Raji (cell line): ENCODE measurements around the gene DPH7.

Experiments used
- POLR2A ChIP-seq: IDR thresholded peaks from 2 replicates; pipeline ENCODE4 v1.6.1; 2011; ENCODE audit warnings: low read depth, low read length, control low read depth; ENCODE audit not compliant: insufficient read depth

Gene DPH7

DNA sequence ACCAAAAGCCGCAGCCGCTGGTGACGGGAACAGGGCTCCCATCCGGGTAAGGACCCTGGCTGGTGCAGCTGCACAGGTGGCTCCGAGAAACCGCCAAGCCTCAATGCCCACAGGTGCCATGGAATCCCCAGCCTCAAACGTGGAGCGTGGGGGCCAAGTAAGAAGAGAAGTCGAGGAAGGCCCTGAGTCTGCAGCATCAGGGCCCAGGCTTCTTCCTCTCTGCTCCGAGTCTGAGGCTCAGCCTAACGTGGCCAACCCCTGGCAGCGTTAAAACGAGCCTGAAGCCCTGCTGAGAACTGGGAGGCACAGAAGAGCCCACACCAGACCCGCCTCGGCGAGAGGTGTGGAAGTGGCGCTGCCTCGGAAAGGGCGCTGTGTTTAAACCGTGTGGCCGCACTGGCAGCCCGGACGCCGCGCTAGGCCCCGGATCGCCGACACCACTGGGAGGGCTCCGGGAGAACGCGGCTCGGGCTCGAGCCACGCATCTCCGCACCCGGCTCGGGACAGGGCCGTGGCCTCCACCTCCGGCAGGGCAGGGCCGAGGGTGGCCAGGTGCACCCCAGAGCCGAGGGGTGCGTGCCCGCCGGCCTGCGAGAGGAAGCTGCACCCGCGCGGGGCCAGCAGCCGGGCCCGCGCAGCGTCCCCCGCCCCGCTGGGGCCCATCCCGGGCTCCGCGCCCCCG lies 10.9 kb upstream of the DPH7 start:
- no peak for TF ChIP-seq POLR2A

DNA sequence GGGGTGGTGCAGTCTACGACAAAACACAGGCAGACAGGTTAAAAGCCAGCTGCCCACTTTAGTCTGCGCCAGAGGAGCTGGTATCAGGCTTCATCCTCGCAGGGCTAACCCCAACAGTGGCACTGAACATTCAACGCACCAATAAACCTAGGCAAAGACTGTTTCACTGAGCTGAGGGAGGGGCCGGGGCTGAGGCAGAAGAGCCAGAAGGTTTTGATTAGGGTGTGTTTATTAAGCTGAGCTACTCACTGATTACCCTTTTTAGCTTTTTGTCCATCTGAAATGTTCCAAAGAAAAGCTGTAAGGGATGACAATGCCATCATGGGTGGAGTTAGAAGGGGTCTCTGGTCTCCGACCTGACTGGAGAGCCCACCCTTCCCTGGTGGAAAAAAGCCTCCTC lies 10.2 kb upstream of the DPH7 start:
- no peak for TF ChIP-seq POLR2A

DNA sequence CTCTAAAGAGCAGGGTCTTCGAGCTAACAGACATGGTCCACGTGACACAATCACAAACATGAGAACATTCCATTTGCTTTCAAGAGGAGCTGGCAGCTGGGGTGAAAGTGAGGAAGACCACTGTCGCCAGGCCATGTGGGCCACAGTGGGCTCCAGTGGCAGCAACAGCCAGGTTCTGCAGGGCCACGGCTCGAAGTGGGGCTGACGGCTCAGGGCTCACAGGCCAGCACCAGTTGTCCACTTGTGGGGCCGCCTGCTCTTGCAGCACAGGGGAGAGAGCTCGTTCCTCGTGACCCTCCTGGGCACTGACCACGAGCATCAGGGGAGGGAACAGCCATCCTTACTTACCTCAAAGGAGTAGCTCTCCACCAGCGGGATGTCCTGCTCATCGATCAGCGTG lies 9.6 kb upstream of the DPH7 start:
- TF ChIP-seq POLR2A: no peak

DNA sequence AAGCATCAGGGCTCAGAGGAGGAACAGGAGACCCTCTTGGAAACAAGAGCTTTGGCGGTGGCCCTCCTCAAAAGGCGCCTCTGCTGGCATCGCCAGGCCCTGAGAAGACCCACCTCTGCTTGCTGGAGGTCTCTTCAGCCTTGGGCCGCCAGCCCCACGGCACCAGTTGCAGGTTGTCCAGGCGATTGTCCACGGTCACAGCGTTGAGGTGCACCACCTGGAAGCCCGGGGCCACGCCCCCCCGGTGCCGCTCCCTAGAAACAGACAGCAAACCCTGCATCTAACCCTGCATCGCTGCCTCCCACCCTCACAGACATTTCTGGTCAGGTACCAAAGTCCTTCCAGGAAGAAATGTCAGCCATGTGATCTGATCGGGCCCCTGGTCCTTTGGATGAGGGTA lies 8.1 kb upstream of the DPH7 start:
- no peak for TF ChIP-seq POLR2A

DNA sequence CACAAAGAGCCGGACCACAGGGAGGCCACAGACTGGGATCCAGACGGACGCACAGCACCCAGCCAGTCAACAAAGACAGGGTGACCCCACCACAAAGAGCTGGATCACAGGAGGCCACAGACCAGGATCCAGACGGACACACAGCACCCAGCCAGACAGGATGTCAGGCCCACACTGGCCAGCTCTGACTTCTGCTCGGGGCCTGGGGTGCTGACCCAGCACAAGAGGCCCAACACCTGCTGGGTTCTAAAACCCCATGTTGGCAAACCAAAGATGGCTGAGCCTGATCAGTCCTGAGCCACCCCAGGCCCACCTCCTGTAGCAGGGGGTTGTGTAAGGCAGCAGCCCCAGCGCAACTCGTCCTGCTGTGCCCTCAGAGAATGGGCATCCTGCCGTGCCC lies 5.2 kb upstream of the DPH7 start:
- TF ChIP-seq POLR2A: no peak

DNA sequence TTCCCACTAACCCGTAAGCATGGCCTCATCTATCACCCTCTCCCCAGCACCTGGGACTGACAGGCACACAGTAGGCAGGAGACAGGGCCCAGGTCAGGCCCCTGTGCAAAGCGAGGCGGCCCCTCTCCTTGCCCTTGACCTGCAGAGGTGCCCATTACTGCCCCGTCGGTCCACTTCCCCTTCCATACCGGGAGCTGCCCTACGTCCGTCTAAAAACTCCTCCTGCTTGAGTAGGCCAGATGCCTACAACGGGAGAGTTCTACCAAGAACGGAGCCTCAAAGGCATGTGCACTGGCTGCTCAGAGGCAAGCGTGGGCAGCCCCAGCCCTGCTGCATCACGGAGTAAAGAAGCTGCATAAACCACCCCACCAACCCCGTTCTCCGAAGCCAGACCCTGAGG lies 4.6 kb upstream of the DPH7 start:
- TF ChIP-seq POLR2A: no peak

DNA sequence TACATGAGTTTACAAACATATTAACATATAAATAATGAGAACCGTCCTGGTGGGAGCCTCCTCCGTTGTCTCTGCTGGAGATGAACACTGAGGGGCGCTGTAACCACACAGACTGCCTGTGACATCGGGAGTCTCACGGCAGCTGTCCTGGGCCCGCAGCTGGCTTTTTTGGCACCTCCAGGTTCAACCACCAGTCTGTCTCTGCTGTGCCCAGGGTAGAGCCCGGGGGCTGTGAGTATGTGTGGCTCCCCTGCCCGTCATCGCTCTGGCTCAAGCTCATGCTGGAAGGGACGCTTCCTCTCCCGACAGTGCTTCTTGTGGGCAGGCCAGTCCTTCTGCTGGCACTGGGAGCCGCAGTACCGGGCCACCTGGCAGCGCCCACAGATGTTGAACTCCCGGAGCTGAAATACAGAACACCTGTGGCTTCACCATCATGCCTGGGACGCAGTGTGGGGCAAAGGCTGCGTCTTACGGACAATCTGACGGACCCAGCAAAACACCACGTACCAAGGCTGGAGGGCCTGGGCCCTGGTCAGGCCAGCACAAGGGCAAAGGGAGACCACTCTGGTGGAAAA lies 3.6 kb upstream of the DPH7 start:
- TF ChIP-seq POLR2A: no peak

DNA sequence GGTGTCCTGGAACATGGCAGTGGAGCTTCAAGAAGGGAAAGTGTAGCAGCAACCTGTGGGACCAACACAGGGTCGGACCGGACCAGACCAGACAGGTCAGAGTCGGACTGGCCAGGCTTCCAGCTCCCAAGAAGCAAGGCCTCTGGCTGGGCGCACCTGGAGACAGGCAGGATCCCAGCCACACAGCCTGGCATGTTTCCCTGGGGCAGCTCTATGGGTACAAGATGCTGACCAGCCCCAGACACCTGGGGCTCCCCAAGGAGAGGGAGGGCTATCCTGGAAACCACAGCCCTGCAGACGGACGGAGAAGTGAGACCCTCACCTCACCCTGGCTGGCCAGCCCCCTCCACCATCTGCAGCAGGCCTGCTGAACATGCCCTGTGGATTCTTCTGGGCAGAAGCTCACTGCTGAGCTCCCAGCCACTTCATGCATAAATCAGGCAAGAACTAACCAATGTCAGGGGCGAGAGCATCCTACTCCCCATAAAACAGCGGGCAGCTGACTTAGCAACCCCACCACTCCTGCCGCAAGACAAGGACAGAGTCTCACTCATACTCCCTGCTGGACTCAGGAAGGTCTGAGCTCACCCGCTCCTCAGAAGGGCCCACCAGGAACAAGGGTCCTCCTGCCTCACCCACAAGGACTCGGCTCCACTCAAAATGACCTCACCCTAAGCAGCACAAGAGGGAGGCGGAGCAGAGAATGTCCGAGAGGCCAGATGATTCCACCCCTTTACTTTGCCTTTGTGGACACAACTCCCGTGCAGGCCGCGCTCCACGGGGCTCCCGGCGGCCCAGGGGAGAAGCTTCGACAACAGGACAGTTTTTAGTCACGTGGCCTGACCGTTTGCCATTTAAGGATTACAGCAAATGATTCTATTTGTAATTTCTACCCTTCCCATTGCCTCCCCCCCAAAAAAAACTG lies 2.9 kb upstream of the DPH7 start:
- no peak for TF ChIP-seq POLR2A

DNA sequence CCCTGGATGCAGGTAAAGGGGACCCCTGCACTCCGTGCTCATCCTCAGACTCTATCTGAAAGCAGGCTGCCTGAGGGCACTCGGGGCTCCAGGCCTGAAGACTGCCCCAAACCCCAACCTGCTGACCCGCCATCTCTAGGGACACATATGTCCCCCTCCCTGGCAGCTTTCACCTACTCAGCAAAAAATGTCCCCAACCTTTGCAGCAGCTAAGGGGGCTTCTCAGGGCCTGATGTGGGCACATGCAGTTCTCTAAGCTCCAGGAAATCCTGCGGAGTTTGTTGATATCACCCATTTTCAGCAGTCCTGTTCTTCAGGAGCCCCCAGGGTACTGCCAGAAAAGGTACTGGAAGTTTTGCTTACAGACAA lies 2.2 kb upstream of the DPH7 start:
- TF ChIP-seq POLR2A: no peak

DNA sequence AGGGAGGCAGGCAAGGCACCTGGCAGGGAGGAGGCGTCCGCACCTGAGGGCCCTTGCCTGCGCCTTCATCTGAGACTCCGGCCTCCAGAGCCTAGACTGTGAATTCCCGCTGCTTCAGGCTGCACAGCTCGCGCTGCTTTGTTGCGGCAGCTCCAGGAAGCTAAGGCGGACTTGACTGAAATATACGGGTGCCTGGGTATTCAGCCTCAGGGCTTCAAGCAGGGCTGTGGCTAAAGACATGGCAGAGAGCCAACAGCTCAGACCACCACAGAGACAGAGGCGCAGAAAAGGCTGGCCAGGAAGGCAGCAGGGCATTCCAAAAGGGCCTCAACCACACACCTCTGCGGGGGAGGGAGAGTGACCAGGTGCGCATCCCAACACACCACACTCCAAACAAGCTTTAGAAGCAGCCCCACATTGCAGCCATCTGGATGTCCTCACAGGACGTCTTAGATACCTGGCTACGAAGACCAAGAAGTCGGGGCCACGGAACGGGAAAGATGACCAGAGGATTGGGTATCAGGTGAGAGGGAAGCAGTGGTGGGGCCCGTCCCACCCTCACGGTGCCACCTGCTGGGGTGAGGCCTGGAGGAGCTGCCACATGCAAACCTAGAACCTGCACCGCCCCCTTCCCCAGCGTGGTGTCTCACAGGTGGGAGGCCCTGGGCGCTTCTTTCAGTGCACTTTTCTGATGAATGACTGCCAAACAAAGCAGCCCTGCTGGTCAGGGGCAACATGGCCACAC lies 1.7 kb upstream of the DPH7 start:
- TF ChIP-seq POLR2A: no peak

DNA sequence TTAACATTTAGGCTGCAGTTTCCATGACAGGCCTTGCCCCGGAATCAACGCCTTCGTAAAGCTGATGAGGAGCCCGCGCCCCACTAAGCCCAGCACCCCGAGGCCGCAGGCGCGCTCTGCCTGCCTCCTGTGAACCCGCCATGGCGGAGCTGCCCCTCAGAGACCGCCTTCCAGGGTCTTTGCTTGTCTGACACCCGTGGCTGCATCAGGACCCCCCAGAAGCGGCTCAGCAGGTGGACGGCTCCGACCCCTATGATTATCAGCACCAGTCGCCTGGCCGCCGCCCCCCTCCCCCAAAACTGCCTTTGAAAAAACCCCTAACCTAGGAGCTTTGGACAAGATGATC lies 507 bp upstream of the DPH7 start:
- no peak for TF ChIP-seq POLR2A

DNA sequence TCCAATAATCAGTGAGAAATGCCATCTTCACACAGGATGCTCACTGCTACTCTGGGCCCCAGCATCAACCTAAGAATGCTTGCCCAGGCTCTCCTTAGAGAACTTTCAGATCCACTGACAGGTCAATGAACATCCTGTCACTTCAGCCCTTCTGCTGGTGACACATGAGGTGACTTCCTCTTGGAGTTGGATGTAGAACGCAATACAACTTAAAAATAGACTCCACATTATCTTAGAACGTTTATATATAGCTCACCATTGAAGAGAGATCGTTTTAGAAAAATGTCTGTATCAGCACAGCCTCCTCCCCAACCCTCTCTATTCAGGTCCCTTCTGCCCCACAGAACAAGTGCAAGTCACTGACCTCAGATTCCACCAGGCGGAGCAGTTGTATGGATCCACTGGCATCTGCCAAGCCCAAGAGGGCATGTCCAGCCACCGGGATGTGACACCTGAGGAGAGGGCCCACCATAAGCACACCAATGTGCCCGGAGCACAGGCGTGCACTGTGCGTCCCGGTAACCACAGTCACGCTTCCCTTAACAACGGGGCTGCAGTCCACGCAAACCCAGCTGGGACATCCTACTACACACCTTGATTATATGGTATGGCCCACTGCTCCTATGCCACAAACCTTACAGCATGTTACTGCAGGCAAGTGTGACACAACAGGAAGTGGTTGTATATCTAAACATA lies 2.9 kb downstream of the DPH7 start:
- TF ChIP-seq POLR2A: no peak

DNA sequence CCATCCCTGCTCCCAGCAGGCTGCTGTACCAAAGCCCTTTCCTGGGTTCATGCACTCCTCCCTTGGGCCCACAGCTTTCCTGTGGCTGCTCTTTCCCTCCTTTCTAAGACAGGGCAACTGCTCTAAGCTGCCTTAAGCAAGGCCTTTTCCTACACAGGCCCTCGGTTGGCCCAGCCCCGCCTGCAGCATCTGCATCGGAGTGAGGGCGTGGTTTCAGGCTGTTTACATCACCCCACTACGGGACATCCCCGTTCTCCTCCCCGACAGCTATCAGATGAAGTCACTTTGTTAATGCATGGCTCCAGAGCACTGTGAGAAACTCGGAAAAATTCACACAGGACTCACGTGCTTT lies 3.4 kb downstream of the DPH7 start:
- TF ChIP-seq POLR2A: no peak

DNA sequence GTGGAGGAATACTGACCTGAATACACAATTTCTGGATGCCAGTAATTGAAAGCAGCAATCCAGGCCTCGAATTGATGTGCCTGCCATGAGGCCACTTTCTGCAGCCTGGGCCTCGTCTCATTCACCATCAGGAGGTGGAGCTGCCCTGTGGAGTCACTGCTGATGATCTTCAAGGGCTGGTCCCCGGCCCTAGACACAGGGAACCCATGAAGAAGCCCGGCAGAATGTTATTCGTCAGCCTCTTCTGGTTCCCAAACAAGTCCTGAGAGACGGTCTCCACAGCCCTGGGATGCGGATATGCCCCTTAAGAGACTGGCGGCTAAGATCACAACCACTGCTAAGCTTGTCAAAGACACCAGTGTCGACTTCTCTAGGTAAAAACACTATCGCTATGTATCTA lies 4.5 kb downstream of the DPH7 start:
- no peak for TF ChIP-seq POLR2A

DNA sequence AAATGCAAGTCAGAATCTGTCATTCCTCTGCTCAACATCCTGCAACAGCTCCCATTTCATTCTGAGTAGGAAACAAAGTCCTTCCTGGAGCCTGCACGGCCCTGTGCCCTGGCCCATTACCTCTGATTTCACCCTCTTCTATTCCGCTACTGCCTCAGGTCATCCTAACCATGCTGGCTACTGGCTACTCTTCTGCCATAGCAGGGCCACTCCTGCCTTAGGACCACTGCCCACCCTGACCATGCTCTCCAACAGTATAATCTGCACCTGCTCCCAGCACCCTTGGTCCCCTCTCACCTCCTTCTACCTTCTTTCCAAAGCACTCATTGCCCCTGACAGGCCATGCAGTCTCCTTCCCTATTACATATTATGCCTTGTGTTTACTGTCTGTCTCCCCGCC lies 8.2 kb downstream of the DPH7 start:
- TF ChIP-seq POLR2A: no peak

DNA sequence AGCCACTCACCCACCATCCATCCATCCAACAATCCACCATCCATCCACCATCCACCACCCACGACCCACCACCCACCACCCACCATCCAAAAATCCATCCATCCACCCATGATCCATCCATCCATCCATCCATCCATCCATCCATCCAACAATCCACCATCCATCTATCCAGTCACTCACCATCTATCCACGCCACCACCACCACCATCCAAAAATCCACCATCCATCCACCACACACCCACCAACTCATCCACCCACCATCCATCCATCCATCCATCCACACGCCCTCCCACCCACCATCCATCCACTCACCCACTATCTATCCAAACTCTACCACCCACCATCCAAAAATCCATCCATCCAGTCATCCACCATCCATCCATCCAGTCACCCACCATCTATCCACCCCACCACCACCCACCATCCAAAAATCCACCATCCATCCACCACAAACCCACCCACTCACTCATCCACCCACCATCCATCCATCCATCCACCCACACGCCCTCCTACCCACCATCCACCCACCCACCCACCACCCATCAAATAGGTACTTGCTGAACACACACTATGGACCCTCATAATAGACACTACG lies 9.0 kb downstream of the DPH7 start:
- TF ChIP-seq POLR2A: no peak
